Measurements from ENCODE around the gene KLHL17.

The KLHL17 gene

DNA sequence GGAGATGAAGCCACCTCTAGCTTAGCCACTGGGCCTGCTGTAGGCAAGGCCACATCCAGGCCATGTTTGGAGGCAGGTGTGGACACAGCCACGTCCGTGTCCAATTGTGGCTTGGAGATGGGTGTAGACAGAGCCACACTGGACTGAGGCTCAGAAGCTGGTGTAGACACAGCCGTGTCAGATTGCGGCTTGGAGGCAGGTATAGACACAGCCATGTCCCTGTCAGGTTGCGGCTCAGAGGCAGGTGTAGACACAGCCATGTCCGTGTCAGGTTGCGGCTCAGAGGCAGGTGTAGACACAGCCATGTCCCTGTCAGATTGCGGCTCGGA, 19.3 kb downstream of the KLHL17 start:
- H3K27ac ChIP-seq (ENCODE audit: insufficient read depth in 1 of 2, low read depth in 1 of 2, low read length in 2 of 2, poor library complexity in 1 of 2, severe bottlenecking in 2 of 2), result no peak overlapping the region
- H3K4me3 ChIP-seq (ENCODE audit: control insufficient read depth in 1 of 7, extremely low read depth in 1 of 7, insufficient read depth in 4 of 7, low read depth in 2 of 7, low read length in 6 of 7), result no peak overlapping the region
- DNase-seq, result no peak
- no peaks in the 10 kb centered on the region for H3K9me3 ChIP-seq (ENCODE audit: control extremely low read depth in 1 of 5, control insufficient read depth in 4 of 5, insufficient read depth in 2 of 5, low read depth in 1 of 5, low read length in 4 of 5)
- POLR2A ChIA-PET, result interaction anchor here (0.6 kb wide), 1 partner anchor 1070 kb away, joined by 3 read pairs; no protein-coding TSS in a partner anchor
- peaks cover 0 to 10% (median 7%) of the 10 kb centered on the region in 4 experiments for H3K4me1 ChIP-seq (ENCODE audit: control extremely low read depth in 1 of 4, control insufficient read depth in 4 of 4, insufficient read depth in 4 of 4, low read length in 3 of 4)
- WGBS (ENCODE audit: insufficient coverage), result 96% methylated on average over 9 of the region's 9 CpGs
- no peaks in the 10 kb centered on the region for H3K36me3 ChIP-seq (ENCODE audit: control insufficient read depth in 4 of 4, insufficient read depth in 4 of 4, low read length in 3 of 4)
- peaks cover 0 to 39% (median 2%) of the 10 kb centered on the region in 5 experiments for H3K27me3 ChIP-seq (replicated peaks in 2 of 5; ENCODE audit: control insufficient read depth in 4 of 5, insufficient read depth in 5 of 5, low read length in 4 of 5)
- CTCF ChIA-PET, result interaction anchor here (6.5 kb wide), 1 partner anchor 13 kb away, joined by 58 read pairs; no protein-coding TSS in a partner anchor

DNA sequence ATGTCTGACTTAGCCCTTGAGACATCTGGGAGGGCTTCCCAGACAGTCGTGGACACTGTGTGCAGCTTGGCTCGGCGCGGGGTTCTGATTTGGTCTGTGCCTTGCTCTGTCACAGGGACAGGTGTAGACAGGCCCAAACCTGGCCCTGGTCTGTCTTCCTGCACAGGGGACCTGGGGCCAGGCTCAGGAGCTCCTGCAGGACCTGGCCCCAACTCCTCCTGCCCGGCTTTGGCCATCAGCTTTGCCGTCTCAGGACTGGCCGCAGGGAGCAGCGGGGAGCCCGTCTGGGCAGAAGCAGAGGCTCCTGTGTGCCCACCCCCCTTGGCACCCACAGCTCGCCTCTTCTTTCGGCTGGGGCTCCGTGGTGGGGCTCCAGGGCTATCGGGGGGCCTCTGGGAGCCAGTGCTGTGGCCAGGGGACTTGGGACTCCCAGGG, 19.8 kb downstream of the KLHL17 start:
- no peaks in the 10 kb centered on the region for H3K9me3 ChIP-seq (ENCODE audit: control extremely low read depth in 1 of 5, control insufficient read depth in 4 of 5, insufficient read depth in 2 of 5, low read depth in 1 of 5, low read length in 4 of 5)
- POLR2A ChIA-PET, result no interaction called here
- DNase-seq, result no peak
- H3K27me3 ChIP-seq (replicated peaks in 2 of 5; ENCODE audit: control insufficient read depth in 4 of 5, insufficient read depth in 5 of 5, low read length in 4 of 5), result peaks cover 0 to 40% (median 4%) of the 10 kb centered on the region in 5 experiments
- no peak overlapping the region for H3K27ac ChIP-seq (ENCODE audit: insufficient read depth in 1 of 2, low read depth in 1 of 2, low read length in 2 of 2, poor library complexity in 1 of 2, severe bottlenecking in 2 of 2)
- WGBS (ENCODE audit: insufficient coverage), result 92% methylated on average over 11 of the region's 13 CpGs
- H3K36me3 ChIP-seq (ENCODE audit: control insufficient read depth in 4 of 4, insufficient read depth in 4 of 4, low read length in 3 of 4), result no peaks in the 10 kb centered on the region
- peaks cover 0 to 10% (median 7%) of the 10 kb centered on the region in 4 experiments for H3K4me1 ChIP-seq (ENCODE audit: control extremely low read depth in 1 of 4, control insufficient read depth in 4 of 4, insufficient read depth in 4 of 4, low read length in 3 of 4)
- CTCF ChIA-PET, result interaction anchor here (0.9 to 6.5 kb wide), 5 partner anchors 13 to 83 kb away, joined by 3 to 58 read pairs (median 5); no protein-coding TSS in a partner anchor
- H3K4me3 ChIP-seq (ENCODE audit: control insufficient read depth in 1 of 7, extremely low read depth in 1 of 7, insufficient read depth in 4 of 7, low read depth in 2 of 7, low read length in 6 of 7), result no peak overlapping the region

DNA sequence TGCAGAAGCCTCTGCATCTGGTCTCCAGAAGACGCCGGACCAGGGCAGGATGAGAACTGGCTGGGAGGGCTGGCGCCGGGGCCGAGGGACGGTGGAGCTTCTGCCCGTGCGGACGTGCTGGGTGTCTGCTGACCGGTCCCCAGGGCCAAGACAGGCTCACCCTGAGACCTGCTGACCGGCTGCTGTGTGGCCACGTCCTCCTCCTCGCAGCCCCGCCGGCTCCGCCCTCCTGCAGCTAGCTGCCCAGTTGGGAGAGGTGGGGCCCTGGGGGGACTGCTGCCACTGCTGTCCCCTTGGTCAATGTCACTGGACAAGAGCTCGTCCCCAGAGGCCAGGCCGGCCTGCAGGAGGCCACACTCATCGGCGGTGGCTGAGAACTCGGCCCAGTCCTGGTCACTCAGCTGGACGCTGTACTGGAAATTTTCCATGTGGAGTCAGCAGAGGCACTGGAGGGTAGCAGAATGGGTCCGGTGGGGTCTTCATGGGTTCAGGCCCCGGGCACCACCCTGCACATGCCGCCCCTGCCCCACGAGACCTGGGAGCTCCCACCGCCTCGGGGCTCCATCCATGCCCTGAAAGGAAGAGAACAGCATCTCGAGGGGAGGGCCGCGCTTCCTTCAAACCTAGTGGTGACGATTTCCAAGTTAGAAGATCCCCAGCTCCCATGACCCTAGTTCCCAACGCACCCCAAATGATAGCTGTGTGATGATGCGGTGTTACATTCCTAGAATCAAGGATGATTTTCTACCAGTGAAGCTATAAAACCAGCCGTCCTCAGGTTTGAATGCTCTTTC, 20.4 kb downstream of the KLHL17 start:
- H3K4me1 ChIP-seq (ENCODE audit: control extremely low read depth in 1 of 4, control insufficient read depth in 4 of 4, insufficient read depth in 4 of 4, low read length in 3 of 4), result peaks cover 0 to 8% (median 6%) of the 10 kb centered on the region in 4 experiments
- peaks cover 0 to 40% (median 9%) of the 10 kb centered on the region in 5 experiments for H3K27me3 ChIP-seq (replicated peaks in 2 of 5; ENCODE audit: control insufficient read depth in 4 of 5, insufficient read depth in 5 of 5, low read length in 4 of 5)
- ChIA-PET POLR2A (interaction anchor here (0.9 kb wide), 1 partner anchor 14 kb away, joined by 3 read pairs; no protein-coding TSS in a partner anchor), CTCF (interaction anchor here (0.9 to 6.5 kb wide), 8 partner anchors 12 to 82 kb away, joined by 3 to 58 read pairs (median 5); partner anchors contain the start of gene ISG15)
- 86% methylated on average over 32 of the region's 35 CpGs for WGBS (ENCODE audit: insufficient coverage)
- no peak for DNase-seq
- H3K4me3 ChIP-seq (ENCODE audit: control insufficient read depth in 1 of 7, extremely low read depth in 1 of 7, insufficient read depth in 4 of 7, low read depth in 2 of 7, low read length in 6 of 7), result no peak overlapping the region
- H3K27ac ChIP-seq (ENCODE audit: insufficient read depth in 1 of 2, low read depth in 1 of 2, low read length in 2 of 2, poor library complexity in 1 of 2, severe bottlenecking in 2 of 2), result no peak overlapping the region
- no peaks in the 10 kb centered on the region for H3K36me3 ChIP-seq (ENCODE audit: control insufficient read depth in 4 of 4, insufficient read depth in 4 of 4, low read length in 3 of 4)
- H3K9me3 ChIP-seq (ENCODE audit: control extremely low read depth in 1 of 5, control insufficient read depth in 4 of 5, insufficient read depth in 2 of 5, low read depth in 1 of 5, low read length in 4 of 5), result no peaks in the 10 kb centered on the region

DNA sequence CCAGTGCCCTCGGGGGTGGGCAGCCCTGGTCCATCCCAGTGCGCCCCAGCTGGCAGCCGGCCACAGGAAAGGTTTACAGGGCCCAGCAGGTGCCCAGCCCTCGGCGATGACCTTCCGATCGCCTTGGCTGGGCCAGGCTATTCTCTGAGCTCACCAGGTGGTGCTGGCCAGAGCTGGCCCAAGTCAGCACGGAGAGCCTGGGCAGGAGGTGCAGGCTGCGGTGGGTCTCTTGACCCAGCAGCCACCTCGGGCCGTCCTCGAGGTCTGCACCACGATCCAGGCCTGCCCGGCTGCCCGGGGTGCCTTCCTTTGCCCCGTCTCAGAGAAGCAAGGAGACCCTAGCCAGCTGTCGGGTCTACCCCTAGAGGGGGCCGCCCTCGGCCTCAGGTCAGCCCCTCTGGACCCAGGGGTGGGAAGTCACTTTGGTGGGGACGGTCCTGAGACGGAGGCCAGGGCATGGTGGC, 21.1 kb downstream of the KLHL17 start:
- Histone ChIP-seq H3K4me3 (ENCODE audit: control insufficient read depth in 1 of 7, extremely low read depth in 1 of 7, insufficient read depth in 4 of 7, low read depth in 2 of 7, low read length in 6 of 7) (no peak overlapping the region), H3K36me3 (ENCODE audit: control insufficient read depth in 4 of 4, insufficient read depth in 4 of 4, low read length in 3 of 4) (no peaks in the 10 kb centered on the region), H3K27ac (ENCODE audit: insufficient read depth in 1 of 2, low read depth in 1 of 2, low read length in 2 of 2, poor library complexity in 1 of 2, severe bottlenecking in 2 of 2) (no peak overlapping the region), H3K27me3 (replicated peaks in 2 of 5; ENCODE audit: control insufficient read depth in 4 of 5, insufficient read depth in 5 of 5, low read length in 4 of 5) (peaks cover 0 to 43% (median 10%) of the 10 kb centered on the region in 5 experiments), H3K9me3 (ENCODE audit: control extremely low read depth in 1 of 5, control insufficient read depth in 4 of 5, insufficient read depth in 2 of 5, low read depth in 1 of 5, low read length in 4 of 5) (no peaks in the 10 kb centered on the region), H3K4me1 (ENCODE audit: control extremely low read depth in 1 of 4, control insufficient read depth in 4 of 4, insufficient read depth in 4 of 4, low read length in 3 of 4) (peaks cover 0 to 1% (median 0%) of the 10 kb centered on the region in 4 experiments)
- POLR2A ChIA-PET, result interaction anchor here (0.9 kb wide), 1 partner anchor 14 kb away, joined by 3 read pairs; no protein-coding TSS in a partner anchor
- CTCF ChIA-PET, result interaction anchor here (1.2 to 6.5 kb wide), 7 partner anchors 11 to 81 kb away, joined by 3 to 58 read pairs (median 6); partner anchors contain the start of genes AGRN and ISG15
- DNase-seq, result no peak
- 92% methylated on average over 18 of the region's 21 CpGs for WGBS (ENCODE audit: insufficient coverage)

DNA sequence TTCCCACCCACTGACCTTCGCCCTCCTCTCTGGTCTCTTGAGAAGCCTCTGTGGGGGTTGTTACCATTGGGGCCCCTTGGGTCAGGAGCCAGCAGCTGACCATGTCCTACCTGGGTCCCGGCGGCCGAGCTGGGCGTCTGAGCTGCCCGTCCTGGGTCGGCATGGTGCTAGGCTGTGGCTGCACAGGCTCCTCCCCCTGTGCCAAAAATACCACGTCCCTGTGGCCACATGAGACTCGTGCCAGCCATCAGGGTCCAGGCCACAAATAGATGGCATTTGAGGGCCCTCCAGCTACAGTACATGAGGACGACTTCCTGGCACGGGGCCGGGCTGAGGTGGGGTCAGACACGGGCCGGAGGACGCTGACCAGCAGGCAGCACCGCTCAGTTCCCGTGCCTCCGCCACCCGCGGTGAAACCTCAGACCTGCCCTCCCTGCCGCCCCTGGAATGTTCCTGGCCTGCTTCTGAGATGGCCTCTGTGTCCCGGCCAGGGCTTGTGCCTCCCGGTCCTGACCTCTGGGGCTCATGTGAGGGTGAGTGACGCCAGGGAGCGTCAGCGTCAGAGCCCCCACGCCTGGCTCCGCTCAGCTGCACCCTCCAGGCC, 21.7 kb downstream of the KLHL17 start, which contains the start of gene PERM1:
Gene PERM1 (minus strand): TSS at position 139 of the 604 bp plus-strand sequence. CDS start 1,064 bp downstream, outside the sequence.
- CTCF ChIA-PET, result interaction anchor here (1.2 to 6.5 kb wide), 11 partner anchors 11 to 268 kb away, joined by 3 to 58 read pairs (median 5); partner anchors contain the start of genes AGRN, ISG15 and PLEKHN1
- Histone ChIP-seq H3K9me3 (ENCODE audit: control extremely low read depth in 1 of 5, control insufficient read depth in 4 of 5, insufficient read depth in 2 of 5, low read depth in 1 of 5, low read length in 4 of 5) (no peaks in the 10 kb centered on the region), H3K4me1 (ENCODE audit: control extremely low read depth in 1 of 4, control insufficient read depth in 4 of 4, insufficient read depth in 4 of 4, low read length in 3 of 4) (peaks cover 0 to 1% (median 0%) of the 10 kb centered on the region in 4 experiments), H3K36me3 (ENCODE audit: control insufficient read depth in 4 of 4, insufficient read depth in 4 of 4, low read length in 3 of 4) (no peaks in the 10 kb centered on the region), H3K4me3 (ENCODE audit: control insufficient read depth in 1 of 7, extremely low read depth in 1 of 7, insufficient read depth in 4 of 7, low read depth in 2 of 7, low read length in 6 of 7) (no peak within 1 kb of the TSS), H3K27me3 (replicated peaks in 2 of 5; ENCODE audit: control insufficient read depth in 4 of 5, insufficient read depth in 5 of 5, low read length in 4 of 5) (peaks cover 0 to 47% (median 10%) of the 10 kb centered on the region in 5 experiments), H3K27ac (ENCODE audit: insufficient read depth in 1 of 2, low read depth in 1 of 2, low read length in 2 of 2, poor library complexity in 1 of 2, severe bottlenecking in 2 of 2) (no peak within 1 kb of the TSS)
- POLR2A ChIA-PET, result interaction anchor here (0.9 kb wide), 1 partner anchor 13 kb away, joined by 3 read pairs; no protein-coding TSS in a partner anchor
- DNase-seq, result no peak
- WGBS (ENCODE audit: insufficient coverage), result 67% methylated on average over 28 of the region's 28 CpGs

DNA sequence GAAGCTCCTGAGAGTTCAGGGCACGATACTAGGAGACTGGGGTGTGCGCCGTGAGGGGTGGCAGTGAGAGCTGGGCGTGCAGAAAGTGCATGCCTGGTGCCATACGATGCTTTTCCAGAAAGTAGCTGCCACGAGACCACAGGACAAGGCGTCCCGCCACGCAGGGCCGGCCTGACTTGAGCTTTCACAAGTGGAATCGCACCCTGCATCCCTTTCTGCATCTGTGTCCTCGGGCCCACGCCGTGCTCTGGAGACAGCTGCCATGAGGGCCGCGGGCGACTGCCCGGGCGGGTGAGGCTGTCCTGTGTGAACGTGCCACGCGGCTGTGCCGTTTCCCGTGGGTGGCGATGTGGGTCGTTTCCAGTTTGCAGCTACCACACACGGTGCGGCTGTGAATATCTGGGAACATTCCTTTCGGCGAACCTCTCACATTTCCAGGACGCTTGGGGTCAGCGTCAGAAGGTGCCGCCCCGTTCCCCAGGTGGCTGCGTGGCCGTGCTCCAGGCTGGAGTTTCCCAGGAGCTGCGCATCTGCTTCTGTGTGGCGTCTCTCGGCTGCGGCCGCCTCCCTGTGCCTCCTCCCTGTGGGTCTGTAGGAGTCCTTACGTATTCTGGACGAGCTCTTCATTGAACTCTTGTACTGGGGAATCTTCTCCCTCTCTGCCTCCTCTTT, 22.5 kb downstream of the KLHL17 start:
- Histone ChIP-seq H3K4me3 (ENCODE audit: control insufficient read depth in 1 of 7, extremely low read depth in 1 of 7, insufficient read depth in 4 of 7, low read depth in 2 of 7, low read length in 6 of 7) (no peak overlapping the region), H3K9me3 (ENCODE audit: control extremely low read depth in 1 of 5, control insufficient read depth in 4 of 5, insufficient read depth in 2 of 5, low read depth in 1 of 5, low read length in 4 of 5) (no peaks in the 10 kb centered on the region), H3K27me3 (replicated peaks in 2 of 5; ENCODE audit: control insufficient read depth in 4 of 5, insufficient read depth in 5 of 5, low read length in 4 of 5) (peaks cover 0 to 47% (median 10%) of the 10 kb centered on the region in 5 experiments), H3K4me1 (ENCODE audit: control extremely low read depth in 1 of 4, control insufficient read depth in 4 of 4, insufficient read depth in 4 of 4, low read length in 3 of 4) (peaks cover 0 to 1% (median 0%) of the 10 kb centered on the region in 4 experiments), H3K36me3 (ENCODE audit: control insufficient read depth in 4 of 4, insufficient read depth in 4 of 4, low read length in 3 of 4) (no peaks in the 10 kb centered on the region), H3K27ac (ENCODE audit: insufficient read depth in 1 of 2, low read depth in 1 of 2, low read length in 2 of 2, poor library complexity in 1 of 2, severe bottlenecking in 2 of 2) (no peak overlapping the region)
- 87% methylated on average over 43 of the region's 43 CpGs for WGBS (ENCODE audit: insufficient coverage)
- no peak for DNase-seq
- CTCF ChIA-PET, result interaction anchor here (1.2 to 6.5 kb wide), 11 partner anchors 10 to 267 kb away, joined by 4 to 58 read pairs (median 5); partner anchors contain the start of genes AGRN and PLEKHN1
- POLR2A ChIA-PET, result interaction anchor here (1.4 kb wide), 1 partner anchor 15 kb away, joined by 3 read pairs; no protein-coding TSS in a partner anchor

Data from common myeloid progenitor, CD34-positive (primary cell).